CD4-positive, alpha-beta memory T cell (primary cell): ENCODE data around the gene TYW1. TPM values are rescaled to one million over a fixed set of nuclear protein-coding genes. Genes with fewer than 3 reads are reported as not detected.
"Not testable (repeated sequence)": the region's sequence is repeated elsewhere in the genome, so short reads cannot be mapped to it uniquely, and the experiment has no call there.

ENCODE experiments used
- CTCF ChIA-PET: fragments of 350-600 bp; sonication (Branson Sonifier 250); formaldehyde crosslinking; loops from one replicate; lab custom pipeline; 2021; ENCODE audit warnings: inconsistent platforms; ENCODE audit not compliant: partially characterized antibody; lab: Charles Lee
- POLR2A ChIA-PET: fragments of 350-600 bp; sonication (Branson Sonifier 250); formaldehyde crosslinking; loops from one replicate; lab custom pipeline; 2021; ENCODE audit not compliant: partially characterized antibody; lab: Charles Lee
- DNase-seq, 5 donors: peaks; one replicate each; pipeline versions ENCODE4 v3.0.0 to v3.0.0-alpha.2; 2020 to 2022; ENCODE audit warnings: mixed read lengths in 1 of 5
- H3K27ac ChIP-seq: one replicate; pipeline ENCODE4 v1.7.0; 2013; ENCODE audit warnings: low read depth, low read length
- H3K27me3 ChIP-seq: 2 replicates; pipeline ENCODE4 v1.7.0; 2013; ENCODE audit warnings: mild to moderate bottlenecking, low read length, moderate library complexity; ENCODE audit not compliant: insufficient read depth
- H3K36me3 ChIP-seq: 2 replicates; pipeline ENCODE4 v1.7.0; 2013; ENCODE audit warnings: mild to moderate bottlenecking, low read length, moderate library complexity; ENCODE audit not compliant: insufficient read depth
- H3K4me1 ChIP-seq: 2 replicates; pipeline ENCODE4 v1.7.0; 2013; ENCODE audit warnings: mild to moderate bottlenecking, low read length, moderate library complexity; ENCODE audit not compliant: insufficient read depth
- H3K4me3 ChIP-seq, 2 donors: one replicate each; pipeline ENCODE4 v1.7.0; 2013; ENCODE audit warnings: low read length in 2 of 2, mild to moderate bottlenecking in 1 of 2
- H3K9me3 ChIP-seq, 2 donors: one replicate each; pipeline ENCODE4 v1.7.0; 2013; ENCODE audit warnings: low read length in 2 of 2, control low read depth in 1 of 2; ENCODE audit not compliant: control insufficient read depth in 1 of 2
- H3K27ac Mint-ChIP-seq, 7 donors: one replicate each; pipeline ENCODE4 v1.8.0; 2020 to 2021; ENCODE audit warnings: mixed read lengths in 7 of 7, mild to moderate bottlenecking in 6 of 7, inconsistent platforms in 3 of 7, moderate library complexity in 3 of 7
- H3K27me3 Mint-ChIP-seq, 2 donors: one replicate each; pipeline ENCODE4 v1.8.0; 2020 to 2021; ENCODE audit warnings: mixed read lengths in 2 of 2
- H3K36me3 Mint-ChIP-seq, 2 donors: one replicate each; pipeline ENCODE4 v1.8.0; 2020 to 2021; ENCODE audit warnings: mixed read lengths in 2 of 2, inconsistent platforms in 1 of 2, mild to moderate bottlenecking in 1 of 2
- H3K4me1 Mint-ChIP-seq, 4 donors: one replicate each; pipeline ENCODE4 v1.8.0; 2020 to 2021; ENCODE audit warnings: mixed read lengths in 4 of 4, mild to moderate bottlenecking in 1 of 4
- H3K4me3 Mint-ChIP-seq, 8 donors: one replicate each; pipeline ENCODE4 v1.8.0; 2020 to 2021; ENCODE audit warnings: mixed read lengths in 8 of 8, mild to moderate bottlenecking in 7 of 8, moderate library complexity in 6 of 8, inconsistent platforms in 3 of 8
- H3K9me3 Mint-ChIP-seq, 8 donors: one replicate each; pipeline ENCODE4 v1.8.0; 2020 to 2021; ENCODE audit warnings: mixed read lengths in 8 of 8, mild to moderate bottlenecking in 5 of 8, inconsistent platforms in 3 of 8, moderate library complexity in 1 of 8
- intact Hi-C: fragments of 100-400 bp; cut with micrococcal nuclease; formaldehyde crosslinking; loops from one replicate; pipeline ENCODE4 v1.15.1; 2023
- polyA plus RNA-seq, 2 donors: library from polyadenylated mRNA; unstranded; fragments of 300-500 nt; fragmentation: Illumina TruSeq; gene quantifications; one replicate each; pipeline ENCODE4 v1.2.3, GENCODE V29; 2021
- total RNA-seq, 2 experiments: library from RNA; stranded (reverse); gene quantifications; one replicate each; pipeline ENCODE4 v1.2.3, GENCODE V29; 2021

TYW1 gene
- total and polyA plus RNA-seq, 4 experiments from 2014 or later: 19.2 to 32.3 (median 27.7) TPM

DNA sequence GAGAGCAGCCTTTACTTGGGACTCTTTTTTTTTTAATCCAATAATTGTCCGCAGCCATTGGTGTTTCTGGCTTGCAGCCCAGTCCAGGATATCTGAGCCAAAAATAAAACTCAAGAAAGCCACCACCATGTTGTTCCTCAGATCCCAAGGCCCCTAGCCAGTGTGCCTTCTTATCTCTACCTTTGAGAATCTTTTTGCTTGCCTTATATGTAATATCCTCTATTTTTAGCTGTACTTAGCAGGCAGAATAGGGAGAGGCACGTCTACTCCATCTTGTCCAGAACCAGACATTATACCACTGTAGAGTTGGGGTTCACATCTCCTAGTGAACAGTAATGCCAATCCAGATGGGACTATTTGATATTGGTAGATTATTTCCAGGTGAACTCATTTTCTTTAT, 209.1 kb downstream of the TYW1 start:
- Mint-ChIP-seq H3K27ac (peak overlapping the region in 1 of 7 donors; percentile 15), H3K4me1 (peaks cover 0 to 12% (median 6%) of the 10 kb centered on the region in 4 donors), H3K36me3 (peaks cover 48 to 61% of the 10 kb centered on the region in 2 donors)
- H3K4me3 Mint-ChIP-seq, H3K4me3 ChIP-seq, CTCF ChIA-PET, H3K27ac ChIP-seq, H3K27me3 Mint-ChIP-seq, intact Hi-C loops, H3K27me3 ChIP-seq, DNase-seq, H3K9me3 ChIP-seq, H3K4me1 ChIP-seq, H3K9me3 Mint-ChIP-seq, POLR2A ChIA-PET, H3K36me3 ChIP-seq: not testable (repeated sequence)

DNA sequence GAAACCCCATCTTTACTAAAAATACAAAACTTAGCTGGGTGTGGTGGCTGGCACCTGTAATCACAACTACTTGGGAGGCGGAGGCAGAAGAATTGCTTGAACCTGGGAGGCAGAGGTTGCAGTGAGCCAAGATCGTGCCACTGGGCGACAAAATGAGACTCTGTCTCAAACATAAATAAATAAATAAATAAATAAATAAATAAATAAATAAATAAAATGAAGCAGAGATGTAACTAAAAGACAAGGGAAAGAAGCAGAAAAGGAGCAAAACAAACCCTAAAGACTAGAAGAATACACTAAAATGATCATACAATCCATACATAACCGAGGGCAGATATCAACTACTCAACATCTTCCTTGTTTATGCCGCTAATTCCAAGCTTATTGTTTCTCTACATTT, 209.8 kb downstream of the TYW1 start:
- H3K27ac ChIP-seq: no peak overlapping the region
- no peaks in the 10 kb centered on the region for H3K9me3 ChIP-seq
- peaks cover 0 to 12% (median 6%) of the 10 kb centered on the region in 4 donors for H3K4me1 Mint-ChIP-seq
- peaks cover 47 to 59% of the 10 kb centered on the region in 2 donors for H3K36me3 Mint-ChIP-seq
- H3K27me3 ChIP-seq: no peaks in the 10 kb centered on the region
- H3K27ac Mint-ChIP-seq: peak overlapping the region in 2 of 7 donors; percentile 31 to 32
- POLR2A ChIA-PET: no interaction called here
- no peaks in the 10 kb centered on the region for H3K4me1 ChIP-seq
- no peak for DNase-seq
- intact Hi-C loops: no loop called here
- H3K4me3 Mint-ChIP-seq: no peak overlapping the region
- H3K36me3 ChIP-seq: no peaks in the 10 kb centered on the region
- CTCF ChIA-PET: no interaction called here
- H3K4me3 ChIP-seq: no peak overlapping the region
- peaks cover 0 to 4% (median 0%) of the 10 kb centered on the region in 8 donors for H3K9me3 Mint-ChIP-seq
- no peaks in the 10 kb centered on the region for H3K27me3 Mint-ChIP-seq

DNA sequence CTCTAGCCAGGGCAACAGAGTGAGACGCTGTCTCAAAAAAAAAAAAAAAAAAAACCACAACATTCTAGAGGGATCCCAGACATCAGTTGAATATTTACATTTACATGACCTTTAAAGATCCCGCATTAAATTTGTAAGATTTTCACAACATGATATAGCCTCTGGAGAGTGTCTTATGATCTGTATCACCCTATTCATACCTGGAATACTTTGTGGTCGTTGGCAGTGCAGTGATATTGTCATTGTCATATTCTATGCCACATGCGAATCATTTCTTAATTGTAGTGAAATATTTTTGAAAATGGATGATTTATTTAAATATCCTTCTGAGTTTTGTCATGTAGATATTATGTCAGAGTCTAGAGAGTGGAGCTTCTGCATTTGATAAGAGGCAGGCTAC, 212.0 kb downstream of the TYW1 start:
- H3K9me3 Mint-ChIP-seq, H3K4me1 Mint-ChIP-seq, H3K4me3 ChIP-seq, H3K36me3 ChIP-seq, H3K4me3 Mint-ChIP-seq, intact Hi-C loops, CTCF ChIA-PET, H3K27me3 ChIP-seq, H3K4me1 ChIP-seq, H3K27ac ChIP-seq, H3K27me3 Mint-ChIP-seq, H3K9me3 ChIP-seq, POLR2A ChIA-PET, DNase-seq, H3K27ac Mint-ChIP-seq: not testable (repeated sequence)
- peaks cover 40 to 48% of the 10 kb centered on the region in 2 donors for H3K36me3 Mint-ChIP-seq

DNA sequence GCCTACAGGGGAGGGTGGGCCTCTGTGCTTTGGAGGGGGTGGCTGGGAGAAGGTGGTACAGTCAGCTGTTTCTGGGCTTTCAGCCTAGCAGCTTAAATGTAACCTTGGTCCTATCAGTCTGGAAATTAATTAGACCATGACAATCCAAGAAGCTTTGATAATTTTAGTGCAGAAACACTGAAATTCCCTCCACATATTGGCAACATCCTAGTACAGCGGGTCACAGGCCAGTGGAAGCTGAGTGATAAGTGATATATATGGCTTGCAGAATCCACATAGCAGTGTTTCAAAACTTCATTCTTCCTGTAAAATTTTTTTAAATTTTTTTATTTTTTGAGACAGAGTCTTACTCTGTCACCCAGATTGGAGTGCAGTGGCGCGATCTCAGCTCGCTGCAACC, 212.6 kb downstream of the TYW1 start:
- H3K9me3 ChIP-seq: no peaks in the 10 kb centered on the region
- intact Hi-C loops: no loop called here
- no peaks in the 10 kb centered on the region for H3K27me3 ChIP-seq
- peak overlapping the region in 1 of 7 donors; percentile 24 for H3K27ac Mint-ChIP-seq
- no peak overlapping the region for H3K4me3 ChIP-seq
- peaks cover 40 to 44% of the 10 kb centered on the region in 2 donors for H3K36me3 Mint-ChIP-seq
- peaks cover 0 to 9% (median 0%) of the 10 kb centered on the region in 8 donors for H3K9me3 Mint-ChIP-seq
- no peak overlapping the region for H3K27ac ChIP-seq
- no peaks in the 10 kb centered on the region for H3K36me3 ChIP-seq
- peaks cover 0 to 12% (median 6%) of the 10 kb centered on the region in 4 donors for H3K4me1 Mint-ChIP-seq
- no peak overlapping the region for H3K4me3 Mint-ChIP-seq
- H3K27me3 Mint-ChIP-seq: no peaks in the 10 kb centered on the region
- DNase-seq: no peak
- ChIA-PET POLR2A (no interaction called here), CTCF (no interaction called here)
- H3K4me1 ChIP-seq: no peaks in the 10 kb centered on the region

DNA sequence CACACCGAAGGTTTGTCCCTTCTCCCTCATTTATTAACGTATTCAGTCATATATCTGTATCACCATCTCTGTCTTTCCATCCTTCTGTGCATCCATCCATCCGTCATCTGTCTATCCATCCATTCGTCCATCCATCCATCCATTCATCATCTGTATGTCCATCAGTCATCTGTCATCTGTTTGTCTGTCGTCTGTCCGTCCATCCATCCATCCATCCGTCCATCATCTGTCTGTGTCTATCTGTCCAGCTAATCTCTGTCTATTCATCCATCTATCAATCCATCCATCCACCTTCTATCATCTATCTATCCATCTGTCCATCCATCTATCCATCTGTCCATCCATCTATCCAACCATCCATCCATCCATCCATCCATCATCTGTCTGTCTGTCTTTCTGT, 213.9 kb downstream of the TYW1 start:
- Histone ChIP-seq H3K27me3 (no peaks in the 10 kb centered on the region), H3K4me1 (no peaks in the 10 kb centered on the region), H3K27ac (no peak overlapping the region), H3K9me3 (no peaks in the 10 kb centered on the region), H3K36me3 (no peaks in the 10 kb centered on the region), H3K4me3 (no peak overlapping the region)
- Mint-ChIP-seq H3K9me3 (peaks cover 0 to 12% (median 0%) of the 10 kb centered on the region in 8 donors), H3K36me3 (peaks cover 33 to 41% of the 10 kb centered on the region in 2 donors), H3K4me3 (no peak overlapping the region), H3K4me1 (peaks cover 5 to 17% (median 14%) of the 10 kb centered on the region in 4 donors), H3K27ac (peak overlapping the region in 2 of 7 donors; percentile 16 to 85), H3K27me3 (no peaks in the 10 kb centered on the region)
- intact Hi-C loops: no loop called here
- DNase-seq: no peak
- ChIA-PET POLR2A (no interaction called here), CTCF (no interaction called here)

DNA sequence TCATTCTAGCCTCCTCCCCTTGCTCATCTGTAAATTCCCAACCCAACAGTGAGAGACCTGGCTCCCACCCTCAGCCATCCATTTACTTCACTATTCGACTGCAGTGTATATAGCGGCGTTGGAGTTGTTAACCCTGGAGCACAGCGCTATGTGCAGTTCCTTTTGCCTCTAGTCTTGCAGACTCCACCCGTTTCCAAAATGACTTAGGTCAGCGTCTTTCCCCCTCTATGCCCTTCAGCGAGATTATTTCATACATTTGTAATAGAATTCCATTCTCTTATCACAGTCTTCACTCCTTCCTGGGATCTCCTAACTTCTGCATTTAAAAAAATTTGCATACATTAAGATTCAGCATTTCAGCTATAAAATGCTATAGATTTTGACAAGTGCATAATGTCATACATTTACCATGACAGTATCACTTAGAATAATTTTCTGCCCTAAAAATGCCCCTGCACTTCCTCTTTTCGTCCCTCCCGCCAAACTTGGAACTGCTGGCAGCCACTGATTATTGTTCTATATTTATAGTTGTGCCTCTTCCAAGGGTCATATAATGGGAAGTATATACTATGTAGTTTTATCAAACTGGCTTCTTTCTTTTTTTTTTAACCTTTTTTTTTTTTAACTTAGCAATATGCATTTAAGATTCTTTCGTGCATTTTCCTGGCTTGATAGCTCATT, 215.2 kb downstream of the TYW1 start:
- H3K27me3 ChIP-seq, H3K4me3 ChIP-seq, CTCF ChIA-PET, DNase-seq, POLR2A ChIA-PET, H3K36me3 ChIP-seq, H3K27ac ChIP-seq, intact Hi-C loops, H3K9me3 ChIP-seq, H3K27me3 Mint-ChIP-seq, H3K4me1 ChIP-seq, H3K4me3 Mint-ChIP-seq: not testable (repeated sequence)
- Mint-ChIP-seq H3K4me1 (peaks cover 8 to 19% (median 16%) of the 10 kb centered on the region in 4 donors), H3K9me3 (peaks cover 0 to 12% (median 0%) of the 10 kb centered on the region in 8 donors), H3K27ac (peak overlapping the region in 1 of 7 donors; percentile 7), H3K36me3 (peaks cover 33 to 38% of the 10 kb centered on the region in 2 donors)

DNA sequence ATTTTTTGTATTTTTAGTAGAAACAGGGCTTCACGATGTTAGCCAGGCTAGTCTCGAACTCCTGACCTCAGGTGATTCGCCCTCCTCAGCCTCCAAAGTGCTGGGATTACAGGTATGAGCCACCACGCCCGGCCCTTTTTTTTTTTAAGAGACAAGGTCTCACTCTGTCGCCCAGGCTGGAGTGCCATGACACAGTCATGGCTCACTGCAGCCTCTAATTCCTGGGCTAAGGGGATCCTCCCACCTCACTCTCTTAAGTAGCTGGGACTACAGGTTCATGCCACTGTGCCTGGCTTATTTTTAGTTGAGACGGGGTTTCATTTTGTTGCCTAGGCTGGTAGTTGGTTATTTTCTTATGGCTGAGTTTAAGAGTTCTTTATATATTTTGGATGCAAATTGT, 216.4 kb downstream of the TYW1 start:
- H3K36me3 ChIP-seq, H3K4me3 Mint-ChIP-seq, H3K9me3 ChIP-seq, intact Hi-C loops, H3K4me1 ChIP-seq, H3K27ac Mint-ChIP-seq, CTCF ChIA-PET, H3K27me3 Mint-ChIP-seq, DNase-seq, POLR2A ChIA-PET, H3K27me3 ChIP-seq, H3K4me3 ChIP-seq, H3K27ac ChIP-seq: not testable (repeated sequence)
- Mint-ChIP-seq H3K9me3 (peaks cover 0 to 17% (median 0%) of the 10 kb centered on the region in 8 donors), H3K36me3 (peaks cover 26 to 38% of the 10 kb centered on the region in 2 donors), H3K4me1 (peaks cover 8 to 22% (median 14%) of the 10 kb centered on the region in 4 donors)
